ENCODE measurements around the gene LIPC. TPM values are rescaled to one million over a fixed set of nuclear protein-coding genes. Genes with fewer than 3 reads are reported as not detected.
"Not testable (repeated sequence)": the region's sequence is repeated elsewhere in the genome, so short reads cannot be mapped to it uniquely, and the experiment has no call there.

The LIPC gene
- total and polyA plus RNA-seq, 2 donors: 2.0 to 2.4 TPM

GRCh38 chr15:58593870-58594269 lies 162.1 kb downstream of the LIPC start:
- H3K4me1 ChIP-seq (ENCODE audit: control insufficient read depth in 2 of 2, insufficient read depth in 2 of 2, low read length in 2 of 2): peaks cover 2 to 8% of the 10 kb centered on the region in 2 donors
- H3K4me3 ChIP-seq (ENCODE audit: low read length in 2 of 2): no peak overlapping the region
- peaks cover 29 to 54% of the 10 kb centered on the region in 2 donors for H3K36me3 ChIP-seq (ENCODE audit: control insufficient read depth in 2 of 2, insufficient read depth in 2 of 2, low read length in 1 of 2)
- no peaks in the 10 kb centered on the region for H3K9me3 ChIP-seq (ENCODE audit: control insufficient read depth in 2 of 2, insufficient read depth in 1 of 2, low read length in 1 of 2)
- 99% methylated on average over 1 of the region's 1 CpG for WGBS
- no peaks in the 10 kb centered on the region for H3K27me3 ChIP-seq (ENCODE audit: control insufficient read depth in 2 of 2, insufficient read depth in 1 of 2, low read length in 1 of 2)
- H3K27ac ChIP-seq (ENCODE audit: low read depth in 1 of 2, low read length in 1 of 2): peak overlapping the region in 1 of 2 donors; percentile 21
- DNase-seq (ENCODE audit: low read depth in 6 of 9, low spot score in 9 of 9): no peak

- H3K36me3 ChIP-seq (ENCODE audit: control insufficient read depth in 2 of 2, insufficient read depth in 2 of 2, low read length in 1 of 2): peaks cover 23 to 58% of the 10 kb centered on the region in 2 donors
- H3K4me3 ChIP-seq (ENCODE audit: low read length in 2 of 2): no peak overlapping the region
- 94% methylated on average over 1 of the region's 1 CpG for WGBS
- DNase-seq (ENCODE audit: low read depth in 6 of 9, low spot score in 9 of 9): no peak
- H3K27ac ChIP-seq (ENCODE audit: low read depth in 1 of 2, low read length in 1 of 2): no peak overlapping the region
- peaks cover 0 to 2% of the 10 kb centered on the region in 2 donors for H3K4me1 ChIP-seq (ENCODE audit: control insufficient read depth in 2 of 2, insufficient read depth in 2 of 2, low read length in 2 of 2)
- H3K27me3 ChIP-seq (ENCODE audit: control insufficient read depth in 2 of 2, insufficient read depth in 1 of 2, low read length in 1 of 2): no peaks in the 10 kb centered on the region
- no peaks in the 10 kb centered on the region for H3K9me3 ChIP-seq (ENCODE audit: control insufficient read depth in 2 of 2, insufficient read depth in 1 of 2, low read length in 1 of 2)
These were observed 163.1 kb downstream of the LIPC start for GRCh38 chr15:58594898-58595297.

GRCh38 chr15:58595516-58596263 lies 163.9 kb downstream of the LIPC start:
- Histone ChIP-seq H3K4me3 (ENCODE audit: low read length in 2 of 2) (no peak overlapping the region), H3K36me3 (ENCODE audit: control insufficient read depth in 2 of 2, insufficient read depth in 2 of 2, low read length in 1 of 2) (peaks cover 23 to 61% of the 10 kb centered on the region in 2 donors), H3K9me3 (ENCODE audit: control insufficient read depth in 2 of 2, insufficient read depth in 1 of 2, low read length in 1 of 2) (no peaks in the 10 kb centered on the region), H3K27ac (ENCODE audit: low read depth in 1 of 2, low read length in 1 of 2) (no peak overlapping the region), H3K27me3 (ENCODE audit: control insufficient read depth in 2 of 2, insufficient read depth in 1 of 2, low read length in 1 of 2) (no peaks in the 10 kb centered on the region), H3K4me1 (ENCODE audit: control insufficient read depth in 2 of 2, insufficient read depth in 2 of 2, low read length in 2 of 2) (peaks cover 0 to 2% of the 10 kb centered on the region in 2 donors)
- no peak for DNase-seq (ENCODE audit: low read depth in 6 of 9, low spot score in 9 of 9)
- 93% methylated on average over 3 of the region's 3 CpGs for WGBS

GRCh38 chr15:58597943-58598828 lies 166.4 kb downstream of the LIPC start:
- peaks cover 2% of the 10 kb centered on the region in 2 donors for H3K4me1 ChIP-seq (ENCODE audit: control insufficient read depth in 2 of 2, insufficient read depth in 2 of 2, low read length in 2 of 2)
- no peaks in the 10 kb centered on the region for H3K27me3 ChIP-seq (ENCODE audit: control insufficient read depth in 2 of 2, insufficient read depth in 1 of 2, low read length in 1 of 2)
- H3K27ac ChIP-seq (ENCODE audit: low read depth in 1 of 2, low read length in 1 of 2): peak overlapping the region; percentile 15 to 21
- H3K36me3 ChIP-seq (ENCODE audit: control insufficient read depth in 2 of 2, insufficient read depth in 2 of 2, low read length in 1 of 2): peaks cover 28 to 73% of the 10 kb centered on the region in 2 donors
- H3K9me3 ChIP-seq (ENCODE audit: control insufficient read depth in 2 of 2, insufficient read depth in 1 of 2, low read length in 1 of 2): no peaks in the 10 kb centered on the region
- no peak overlapping the region for H3K4me3 ChIP-seq (ENCODE audit: low read length in 2 of 2)
- no peak for DNase-seq (ENCODE audit: low read depth in 6 of 9, low spot score in 9 of 9)
- WGBS: 96% methylated on average over 4 of the region's 4 CpGs

- Histone ChIP-seq H3K9me3 (ENCODE audit: control insufficient read depth in 2 of 2, insufficient read depth in 1 of 2, low read length in 1 of 2) (no peaks in the 10 kb centered on the region), H3K27ac (ENCODE audit: low read depth in 1 of 2, low read length in 1 of 2) (no peak overlapping the region)
- 98% methylated on average over 4 of the region's 4 CpGs for WGBS
These were observed 167.0 kb downstream of the LIPC start for GRCh38 chr15:58598829-58599210.

GRCh38 chr15:58602823-58603222 lies 171.0 kb downstream of the LIPC start:
- Histone ChIP-seq H3K27ac (ENCODE audit: low read depth in 1 of 2, low read length in 1 of 2) (peak overlapping the region in 1 of 2 donors; percentile 20), H3K36me3 (ENCODE audit: control insufficient read depth in 2 of 2, insufficient read depth in 2 of 2, low read length in 1 of 2) (peaks cover 17 to 67% of the 10 kb centered on the region in 2 donors), H3K4me3 (ENCODE audit: low read length in 2 of 2) (no peak overlapping the region), H3K4me1 (ENCODE audit: control insufficient read depth in 2 of 2, insufficient read depth in 2 of 2, low read length in 2 of 2) (peaks cover 5 to 14% of the 10 kb centered on the region in 2 donors), H3K27me3 (ENCODE audit: control insufficient read depth in 2 of 2, insufficient read depth in 1 of 2, low read length in 1 of 2) (no peaks in the 10 kb centered on the region), H3K9me3 (ENCODE audit: control insufficient read depth in 2 of 2, insufficient read depth in 1 of 2, low read length in 1 of 2) (no peaks in the 10 kb centered on the region)
- DNase-seq (ENCODE audit: low read depth in 6 of 9, low spot score in 9 of 9): no peak
- 92% methylated on average over 2 of the region's 2 CpGs for WGBS

More at GRCh38 chr15:58598829-58599210, 167.0 kb downstream of the LIPC start:
- peaks cover 26 to 73% of the 10 kb centered on the region in 2 donors for H3K36me3 ChIP-seq (ENCODE audit: control insufficient read depth in 2 of 2, insufficient read depth in 2 of 2, low read length in 1 of 2)
- no peak overlapping the region for H3K4me3 ChIP-seq (ENCODE audit: low read length in 2 of 2)
- H3K27me3 ChIP-seq (ENCODE audit: control insufficient read depth in 2 of 2, insufficient read depth in 1 of 2, low read length in 1 of 2): no peaks in the 10 kb centered on the region
- DNase-seq (ENCODE audit: low read depth in 6 of 9, low spot score in 9 of 9): no peak
- peaks cover 2 to 4% of the 10 kb centered on the region in 2 donors for H3K4me1 ChIP-seq (ENCODE audit: control insufficient read depth in 2 of 2, insufficient read depth in 2 of 2, low read length in 2 of 2)

- peaks cover 8 to 19% of the 10 kb centered on the region in 2 donors for H3K4me1 ChIP-seq (ENCODE audit: control insufficient read depth in 2 of 2, insufficient read depth in 2 of 2, low read length in 2 of 2)
- not testable (repeated sequence) for H3K9me3 ChIP-seq (ENCODE audit: control insufficient read depth in 2 of 2, insufficient read depth in 1 of 2, low read length in 1 of 2); H3K27me3 ChIP-seq (ENCODE audit: control insufficient read depth in 2 of 2, insufficient read depth in 1 of 2, low read length in 1 of 2); H3K4me3 ChIP-seq (ENCODE audit: low read length in 2 of 2); H3K27ac ChIP-seq (ENCODE audit: low read depth in 1 of 2, low read length in 1 of 2); DNase-seq (ENCODE audit: low read depth in 6 of 9, low spot score in 9 of 9)
- WGBS: 98% methylated on average over 8 of the region's 8 CpGs
- peaks cover 11 to 63% of the 10 kb centered on the region in 2 donors for H3K36me3 ChIP-seq (ENCODE audit: control insufficient read depth in 2 of 2, insufficient read depth in 2 of 2, low read length in 1 of 2)
These were observed 172.1 kb downstream of the LIPC start for GRCh38 chr15:58603927-58604326.

- Histone ChIP-seq H3K27me3 (ENCODE audit: control insufficient read depth in 2 of 2, insufficient read depth in 1 of 2, low read length in 1 of 2) (no peaks in the 10 kb centered on the region), H3K4me3 (ENCODE audit: low read length in 2 of 2) (no peak overlapping the region), H3K4me1 (ENCODE audit: control insufficient read depth in 2 of 2, insufficient read depth in 2 of 2, low read length in 2 of 2) (peaks cover 10 to 19% of the 10 kb centered on the region in 2 donors), H3K27ac (ENCODE audit: low read depth in 1 of 2, low read length in 1 of 2) (no peak overlapping the region), H3K36me3 (ENCODE audit: control insufficient read depth in 2 of 2, insufficient read depth in 2 of 2, low read length in 1 of 2) (peaks cover 11 to 61% of the 10 kb centered on the region in 2 donors), H3K9me3 (ENCODE audit: control insufficient read depth in 2 of 2, insufficient read depth in 1 of 2, low read length in 1 of 2) (no peaks in the 10 kb centered on the region)
- DNase-seq (ENCODE audit: low read depth in 6 of 9, low spot score in 9 of 9): no peak
- WGBS: 99% methylated on average over 4 of the region's 4 CpGs
These were observed 172.7 kb downstream of the LIPC start for GRCh38 chr15:58604455-58604923.
